Pulmonary artery endothelial cell (primary cell): ENCODE data around the gene LCP2. TPM values are rescaled to one million over a fixed set of nuclear protein-coding genes. Genes with fewer than 3 reads are reported as not detected.

Source experiments
- DNase-seq: peaks from one replicate; pipeline ENCODE4 v3.0.0-alpha.2; 2011; ENCODE audit warnings: low read depth, low spot score
- total RNA-seq: library from RNA; depleted of rRNA; stranded (reverse); fragments of >200 nt; gene quantifications from 2 replicates; pipeline ENCODE4 v1.2.3, GENCODE V29; 2014

LCP2 gene
- not detected in 2 replicates for total RNA-seq

DNA sequence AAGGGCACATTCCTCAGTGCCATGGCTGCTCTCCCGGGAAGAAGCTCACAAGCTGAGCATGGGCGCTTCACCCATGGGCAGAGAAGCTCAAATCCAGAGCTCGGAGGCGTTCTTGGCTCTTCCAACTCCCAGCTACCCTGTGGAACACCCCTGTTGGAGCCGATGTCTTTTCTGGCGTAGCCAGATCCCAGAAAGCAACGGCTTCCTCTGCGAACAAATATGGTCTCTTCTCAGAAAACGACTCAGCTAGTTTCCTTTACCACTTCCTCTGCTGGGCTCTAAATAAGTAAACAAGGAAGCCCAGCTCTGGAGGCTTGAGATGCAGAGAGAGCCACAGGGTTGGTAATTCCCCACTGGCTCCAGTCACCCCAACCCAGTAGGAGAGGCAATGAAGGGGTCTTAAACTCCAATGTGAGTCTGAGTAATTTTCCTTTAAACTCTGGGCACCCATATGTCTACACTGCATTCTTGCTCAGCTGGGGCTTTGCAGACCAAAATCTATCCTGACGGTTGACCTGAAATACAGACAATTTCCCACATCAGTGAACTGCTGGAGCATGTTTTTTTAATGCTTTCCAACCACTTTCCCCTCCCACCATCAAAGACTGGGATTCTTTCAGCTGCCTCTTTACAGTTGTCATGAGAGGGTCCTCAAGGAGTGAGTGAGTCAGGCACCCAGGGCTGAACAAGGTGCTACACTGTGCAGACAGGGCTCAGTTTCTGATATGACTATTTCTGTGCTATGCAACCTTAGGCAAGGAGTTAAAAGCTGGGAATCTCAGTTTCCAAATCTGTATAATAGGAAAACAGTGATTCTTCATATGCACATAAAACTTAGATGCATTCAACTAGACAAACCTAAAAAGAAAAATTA, at the start of gene LCP2:
Gene LCP2, minus strand, starts transcription at position 189 of the 874 bp plus-strand sequence. Its CDS starts 166 bp downstream, at position 23.
- no peak for DNase-seq

DNA sequence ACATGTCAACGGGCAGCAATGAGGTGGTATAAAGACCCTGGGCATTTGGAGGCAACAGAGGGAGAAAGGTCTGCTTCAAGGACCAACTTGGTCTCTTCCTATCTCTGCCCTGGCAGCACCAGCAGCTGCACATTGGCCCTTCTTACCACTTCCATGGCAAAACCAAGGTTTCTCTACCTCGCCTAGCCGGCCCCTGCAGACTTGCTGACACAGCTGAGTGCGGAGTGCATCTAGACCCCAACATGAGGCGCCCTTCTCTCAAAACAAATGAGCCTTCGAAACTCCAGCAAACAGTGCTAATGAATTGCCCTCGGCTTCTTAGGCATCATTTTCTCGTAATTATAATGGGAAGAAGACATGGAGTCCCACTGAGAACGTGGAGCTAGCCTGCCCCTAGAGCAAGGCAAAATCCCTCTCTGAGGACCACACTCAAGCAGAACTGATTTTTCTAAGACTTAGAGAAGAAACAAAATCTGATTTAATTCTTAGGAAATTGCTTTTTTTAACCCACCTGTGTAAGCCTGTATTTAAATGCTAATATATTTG, 49.5 kb upstream of the LCP2 start:
- no peak for DNase-seq

DNA sequence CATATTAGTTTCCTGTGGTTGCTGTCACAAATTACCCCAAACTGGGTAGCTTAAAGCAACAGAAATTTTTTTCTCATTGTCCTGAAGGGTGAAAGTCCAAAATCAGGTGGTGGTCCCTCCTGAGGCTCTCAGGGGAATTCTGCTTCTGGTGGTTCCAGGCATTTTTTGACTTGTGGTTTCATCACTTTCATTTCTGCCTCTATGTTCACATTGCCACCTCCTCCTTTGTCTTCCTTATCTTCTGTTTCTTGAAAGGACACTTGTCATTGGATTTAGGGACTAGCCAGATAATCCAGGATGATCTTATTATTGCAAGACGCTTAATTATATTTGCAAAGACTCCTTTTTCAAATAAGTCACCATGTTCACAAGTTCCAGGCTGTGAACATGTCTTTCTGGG, 48.4 kb upstream of the LCP2 start:
- no peak for DNase-seq

DNA sequence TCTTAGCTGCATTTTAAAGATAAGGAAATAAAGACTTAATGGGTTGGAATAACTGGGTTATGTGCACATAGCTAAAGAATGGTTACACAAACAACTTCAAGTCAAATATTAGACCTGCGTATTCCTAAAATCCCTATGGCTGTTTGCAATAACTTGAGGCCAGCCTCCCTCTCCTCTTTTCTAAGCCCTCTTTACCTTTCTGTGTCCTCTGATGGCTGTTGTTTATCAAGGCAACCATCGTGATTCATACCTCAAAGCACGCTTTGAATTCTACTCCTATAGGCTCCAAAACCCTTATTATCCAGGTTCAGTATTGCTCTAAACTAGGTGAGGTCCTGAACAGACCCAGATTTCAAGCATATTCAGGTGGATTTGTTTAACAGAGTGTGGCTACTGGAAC, 45.6 kb upstream of the LCP2 start:
- no peak for DNase-seq

DNA sequence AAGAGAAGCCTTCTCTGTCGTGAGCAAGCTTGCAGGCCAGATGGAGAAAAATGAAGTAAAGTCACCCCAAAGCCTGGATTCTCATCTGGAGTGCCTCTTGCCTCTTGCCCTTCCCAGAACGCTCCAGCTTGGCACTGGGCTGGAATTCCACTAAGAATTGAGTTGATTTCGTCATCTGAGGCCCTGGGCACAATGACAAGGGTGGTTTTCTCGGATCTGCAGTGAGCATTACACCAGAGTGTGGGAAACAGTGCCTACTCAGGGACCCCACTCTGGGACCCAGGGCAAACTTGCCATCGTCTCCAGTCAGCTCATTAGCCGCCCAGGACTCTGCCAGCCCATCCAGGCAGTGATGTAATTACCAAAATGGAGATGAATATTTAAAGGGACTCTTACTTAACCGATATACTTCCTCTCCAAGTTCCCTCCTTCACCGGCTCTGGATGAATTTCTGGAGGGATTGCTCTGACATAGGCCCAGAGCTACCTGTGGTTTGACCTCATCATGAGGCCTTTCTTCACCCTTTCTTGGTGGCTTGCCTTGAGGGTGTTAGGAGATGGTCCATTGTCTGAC, 44.7 kb upstream of the LCP2 start:
- DNase-seq, result no peak

DNA sequence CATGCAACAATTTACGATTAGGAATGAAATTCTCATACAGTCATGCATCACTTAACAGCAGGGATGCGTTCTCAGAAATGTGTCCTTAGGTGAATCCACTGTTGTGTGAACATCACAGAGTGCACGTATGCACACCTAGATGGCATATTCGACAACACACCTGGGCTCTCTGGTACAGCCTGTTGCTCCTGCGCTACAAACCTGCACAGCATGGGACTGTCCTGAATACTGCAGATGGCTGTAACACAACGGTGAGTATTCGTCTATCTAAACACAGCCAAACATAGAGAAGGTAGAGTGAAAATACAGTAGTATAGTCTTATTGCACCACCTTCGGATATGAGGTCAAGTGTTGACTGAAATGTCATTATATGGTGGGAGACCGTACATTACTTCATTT, 44.0 kb upstream of the LCP2 start:
- DNase-seq, result no peak

DNA sequence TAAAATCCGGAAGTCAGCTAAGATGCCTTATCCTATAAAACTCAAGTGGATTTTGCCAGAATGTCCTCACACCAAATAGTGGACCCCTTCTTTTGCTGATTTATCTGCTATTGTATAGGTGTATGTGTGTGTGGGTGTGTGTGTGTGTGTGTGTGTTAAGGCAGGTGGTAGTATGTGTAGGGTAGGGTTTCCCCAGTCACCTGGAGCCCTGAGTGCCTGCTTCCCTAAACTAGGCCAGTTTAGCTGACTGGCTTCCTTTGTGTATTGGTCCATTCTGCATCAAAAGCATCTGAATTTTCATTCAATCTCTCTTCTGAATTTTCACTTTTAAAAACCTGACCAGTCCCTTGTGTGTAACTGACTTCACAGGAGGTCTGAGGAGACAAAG, 42.2 kb upstream of the LCP2 start:
- no peak for DNase-seq

DNA sequence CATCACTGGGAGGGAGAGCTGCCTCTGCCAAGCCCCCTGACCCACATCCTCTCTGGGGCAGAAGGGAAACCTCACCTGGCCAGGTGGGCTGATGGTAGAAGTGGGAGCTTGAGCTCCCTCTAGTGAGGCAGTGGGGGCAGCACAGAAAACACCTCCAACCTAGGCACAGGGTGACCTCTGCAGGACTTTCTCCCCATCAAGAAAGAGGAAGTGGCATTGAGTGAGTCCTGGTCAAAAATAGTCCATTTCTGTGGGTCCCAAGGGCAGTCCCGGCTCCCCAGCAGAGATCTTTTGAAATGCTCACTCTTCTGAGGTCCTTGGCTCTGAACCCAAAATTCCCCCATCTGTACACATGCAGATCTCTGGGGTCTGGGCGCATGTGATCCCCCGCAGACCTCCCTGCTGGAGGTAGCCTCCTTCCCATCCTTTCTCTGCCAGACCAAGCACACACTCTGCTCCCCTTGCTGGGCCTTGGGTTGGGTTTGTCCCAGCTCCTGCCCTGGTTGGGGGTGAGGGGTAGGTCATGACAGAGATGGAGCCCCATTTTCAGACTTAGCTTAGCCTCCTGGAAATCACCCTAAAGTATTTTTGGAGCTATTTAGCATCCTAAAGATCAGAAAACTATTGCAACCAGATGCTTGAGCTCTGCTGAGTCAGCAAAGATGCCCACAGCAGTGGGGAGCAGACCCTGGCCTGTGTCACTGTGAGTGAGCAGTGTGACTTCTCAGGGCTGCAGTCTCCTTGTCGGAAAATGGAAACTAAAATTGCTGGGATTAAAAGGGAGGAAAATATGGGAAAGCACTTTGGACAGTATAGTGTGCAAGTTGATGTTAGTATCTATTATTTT, 41.6 kb upstream of the LCP2 start:
- no peak for DNase-seq

DNA sequence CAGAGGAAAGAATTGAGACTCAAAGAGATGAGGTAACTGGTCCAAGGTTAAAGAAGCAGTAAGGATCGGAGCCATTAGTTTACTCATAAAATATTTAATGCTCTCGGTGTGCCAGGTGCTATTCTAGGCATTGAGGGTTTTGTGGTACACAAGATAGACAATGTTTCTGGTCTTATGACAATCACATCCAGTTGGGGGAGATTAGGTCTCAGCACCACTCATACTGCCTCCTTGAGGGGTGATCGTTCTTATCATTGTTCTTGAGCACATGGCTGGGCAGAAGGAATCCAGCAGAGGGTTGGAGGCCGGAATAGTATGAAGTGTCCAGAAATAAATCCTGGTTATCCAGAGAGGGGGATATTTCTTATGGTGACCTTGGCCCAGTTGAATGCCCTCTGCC, 40.7 kb upstream of the LCP2 start:
- DNase-seq, result no peak

DNA sequence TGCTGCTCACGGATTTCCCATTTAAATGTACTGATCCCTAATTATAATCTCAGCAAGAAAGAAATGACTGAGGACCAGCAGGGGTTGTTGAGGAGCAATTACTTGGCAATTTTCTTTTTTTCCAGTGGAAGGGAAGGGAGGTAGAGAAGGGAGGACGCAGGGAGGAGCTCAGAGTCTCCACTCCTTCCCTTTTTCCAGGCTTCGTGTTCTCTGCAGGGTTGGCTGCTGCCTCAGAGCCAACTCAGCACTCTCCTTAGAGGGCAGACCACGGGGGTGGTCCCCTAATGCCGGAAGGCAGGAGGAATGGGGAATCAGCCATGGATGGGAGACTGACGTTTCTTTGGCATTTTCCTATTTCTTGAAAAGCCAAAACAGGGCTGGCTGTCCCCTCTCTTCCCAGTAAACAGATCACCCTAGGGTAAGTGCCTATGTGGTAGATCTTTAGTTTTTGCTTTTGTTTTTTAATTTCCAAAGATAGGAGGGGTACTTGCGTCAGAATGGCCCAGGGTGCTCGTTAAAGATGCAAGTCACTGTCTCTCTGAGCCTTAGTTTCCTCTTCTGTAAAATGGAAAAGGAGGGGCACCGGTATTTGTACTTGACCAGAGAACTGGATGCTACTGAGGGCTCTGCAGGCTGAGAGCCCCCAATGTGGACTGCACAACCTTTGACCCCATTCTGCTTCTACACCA, 39.6 kb upstream of the LCP2 start:
- DNase-seq, result no peak

DNA sequence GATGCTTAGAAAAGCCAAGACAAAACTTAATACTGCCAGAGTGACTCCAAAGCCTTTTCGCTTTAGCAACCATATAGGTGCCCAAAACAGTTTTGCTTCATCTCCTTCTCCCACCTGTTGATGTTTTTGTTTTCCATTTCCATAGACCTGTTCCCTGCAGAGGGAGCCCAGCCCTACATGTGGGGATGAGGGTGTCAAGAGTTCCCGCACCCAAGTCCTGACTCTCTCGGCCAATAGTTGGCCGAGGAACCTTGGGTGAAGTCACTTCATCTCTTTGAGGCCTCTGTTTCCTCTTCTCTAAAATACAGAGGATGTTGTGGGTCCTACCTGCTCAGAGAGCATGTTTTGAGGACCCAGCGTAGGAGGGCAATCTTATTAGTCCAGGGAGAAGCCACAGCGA, 38.5 kb upstream of the LCP2 start:
- no peak for DNase-seq

DNA sequence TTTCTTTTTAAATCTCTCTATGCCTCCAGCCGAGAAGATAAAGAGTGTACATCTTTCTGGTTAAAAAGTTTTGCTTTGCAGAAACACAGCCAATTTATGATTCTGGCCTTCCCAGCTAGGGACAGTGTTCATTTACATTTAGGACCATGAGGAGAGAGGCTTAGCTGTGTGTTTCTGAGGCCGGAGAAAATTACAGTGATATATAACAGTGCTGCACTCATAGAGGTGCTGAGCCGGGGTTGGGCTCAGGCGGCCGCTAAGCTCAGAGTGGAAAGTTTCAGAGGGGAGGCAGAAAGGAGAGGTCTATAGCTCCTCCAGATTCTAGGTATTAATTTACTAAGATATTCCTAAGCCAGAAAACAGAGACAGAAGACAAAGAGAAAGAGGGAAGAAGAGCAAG, 37.0 kb upstream of the LCP2 start:
- DNase-seq, result no peak

DNA sequence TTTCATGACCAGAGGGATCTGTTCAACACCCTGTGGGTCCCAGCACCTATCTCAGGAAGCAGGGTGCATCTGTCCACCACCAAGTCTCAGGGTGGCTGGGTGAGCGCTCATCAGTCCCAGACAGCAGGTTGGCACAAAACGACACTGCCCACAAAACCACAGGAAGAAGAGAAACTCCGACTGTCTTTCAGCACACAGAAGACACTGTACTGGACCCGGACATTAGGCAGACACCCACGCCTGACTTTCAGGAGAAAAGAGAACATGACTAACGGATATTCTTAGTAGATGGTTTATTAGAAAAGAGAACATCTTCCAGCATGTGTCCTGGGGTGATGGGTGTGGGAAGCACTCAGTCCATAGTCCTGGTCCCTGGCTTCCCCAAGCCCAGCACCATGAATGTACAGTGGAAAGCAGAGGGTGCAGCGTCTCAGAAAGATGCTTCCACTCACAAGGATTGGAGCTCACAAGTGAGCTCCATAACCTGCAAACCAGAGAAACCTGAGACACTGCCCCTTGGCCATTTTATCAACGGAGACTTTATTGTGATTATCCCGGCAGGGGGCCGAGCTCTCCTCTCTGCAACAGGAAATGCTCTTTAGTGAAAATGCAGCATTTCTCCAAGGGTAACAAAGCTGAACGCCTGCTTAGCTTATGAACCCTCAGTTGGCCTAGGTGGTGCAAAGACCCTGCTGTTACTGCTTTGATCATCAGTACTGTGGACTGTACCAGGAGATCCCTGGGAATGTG, 35.8 kb upstream of the LCP2 start:
- no peak for DNase-seq

DNA sequence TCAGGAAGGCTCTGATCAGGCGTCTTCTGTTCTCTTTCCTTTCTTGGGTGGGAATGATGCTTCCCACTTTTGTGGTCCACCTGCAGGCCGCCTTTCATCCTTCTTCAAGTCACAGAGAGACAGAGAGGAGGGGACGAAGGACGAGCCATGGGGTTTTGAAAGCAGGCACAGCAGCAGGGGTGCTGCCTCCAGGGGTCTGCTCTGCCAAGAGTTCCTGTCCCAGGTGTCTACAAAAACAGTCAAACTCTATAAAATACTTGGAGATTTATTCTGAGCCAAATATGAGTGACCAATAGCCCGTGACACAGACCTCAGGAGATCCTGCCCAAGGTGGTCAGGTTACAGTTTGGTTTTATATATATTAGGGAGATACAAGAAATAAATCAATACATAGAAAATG, 34.5 kb upstream of the LCP2 start:
- DNase-seq, result no peak

DNA sequence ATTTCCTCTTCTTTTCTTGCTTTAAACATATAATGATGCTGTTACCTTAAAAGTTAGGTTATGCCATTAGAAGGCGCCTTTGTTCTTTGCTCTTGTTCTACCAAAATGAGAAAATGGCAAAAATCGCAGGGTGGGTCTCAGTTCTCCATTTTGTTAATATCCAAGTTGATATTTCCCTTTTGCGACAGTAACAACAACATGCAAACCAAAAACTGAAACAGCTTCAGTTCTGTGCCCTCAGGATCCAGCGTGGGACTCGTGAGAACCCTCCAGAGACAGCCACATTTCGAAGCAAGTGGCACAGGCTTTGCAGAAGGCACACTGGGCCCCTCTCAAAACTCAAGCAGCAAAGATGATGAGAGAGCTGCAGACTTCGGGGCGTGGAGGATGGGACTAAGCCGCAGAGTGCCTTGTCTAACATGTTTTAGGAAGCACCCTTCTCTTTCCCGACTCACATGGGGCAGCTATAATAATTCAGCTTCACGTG, 33.0 kb upstream of the LCP2 start:
- DNase-seq, result no peak

DNA sequence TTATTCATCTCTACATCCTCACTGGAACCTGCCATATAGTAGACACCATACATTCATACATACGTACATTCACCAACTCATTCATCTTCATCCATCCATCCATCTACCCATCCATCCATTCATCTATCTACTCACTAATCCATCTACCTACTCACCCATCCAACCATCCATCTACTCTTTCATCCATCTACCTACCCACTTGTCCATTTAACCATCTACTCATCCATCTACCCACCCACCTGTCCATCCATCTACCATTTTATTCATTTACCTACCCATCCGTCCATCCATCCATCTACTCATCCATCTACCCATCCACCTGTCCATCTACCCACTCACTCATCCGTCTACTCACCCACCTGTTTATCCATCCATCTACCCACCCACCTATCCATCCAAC, 31.9 kb upstream of the LCP2 start:
- no peak for DNase-seq

DNA sequence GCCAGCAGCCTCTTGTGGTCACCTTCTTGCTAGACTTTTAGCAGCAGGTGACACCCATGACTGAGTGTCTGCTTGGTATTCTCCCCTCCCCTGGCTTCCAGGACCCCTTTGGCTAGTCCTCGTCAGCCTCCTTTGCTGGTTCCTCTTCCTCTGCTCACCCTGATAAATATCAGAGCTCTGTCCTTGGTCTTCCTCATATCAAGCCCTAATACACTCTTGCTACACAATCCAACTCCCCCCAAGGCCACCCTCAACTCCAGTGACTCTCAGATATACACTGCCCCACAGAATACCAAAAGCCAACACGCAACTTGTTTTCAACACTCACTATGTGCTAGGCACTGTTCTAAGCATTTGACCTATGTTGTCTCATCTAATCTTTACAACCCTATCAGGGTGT, 30.3 kb upstream of the LCP2 start:
- no peak for DNase-seq

DNA sequence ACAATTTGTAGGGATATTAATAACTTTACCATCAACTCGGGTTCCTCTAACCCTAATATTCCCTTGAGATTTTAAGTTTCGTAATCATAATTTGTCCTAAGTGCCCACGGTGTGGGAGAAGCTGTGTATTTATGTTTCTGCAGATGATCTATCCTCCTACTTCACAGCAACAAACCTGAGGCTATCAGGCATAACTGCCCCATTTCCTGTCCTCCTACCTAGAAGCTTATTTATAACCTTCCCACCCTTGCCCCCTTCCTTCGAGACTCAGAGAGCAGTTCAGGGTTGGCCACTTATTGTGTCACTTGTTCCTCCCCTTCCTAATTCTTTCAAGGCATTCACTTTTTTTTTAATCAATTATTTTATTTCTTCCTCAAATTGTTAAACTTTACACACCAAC, 29.6 kb upstream of the LCP2 start:
- DNase-seq, result no peak

DNA sequence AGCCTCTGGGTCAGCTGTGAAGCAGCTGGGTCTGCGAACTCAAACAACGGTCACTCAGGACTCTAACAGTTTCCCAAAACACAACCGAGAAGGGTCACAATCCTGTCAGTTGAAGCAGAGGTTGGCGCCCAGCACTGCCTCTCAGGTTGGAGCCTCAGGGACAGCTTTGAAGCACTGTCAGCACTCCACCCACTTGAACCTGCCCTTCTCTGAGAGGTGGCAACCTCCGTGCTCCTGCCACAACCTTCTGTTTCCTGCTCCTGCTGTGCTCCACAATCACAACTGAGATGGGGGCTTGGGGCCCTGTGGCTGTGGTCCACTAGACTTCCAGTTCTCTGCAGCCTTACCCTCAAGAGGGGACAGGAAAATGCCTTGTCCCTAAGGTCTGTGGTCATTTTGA, 21.7 kb upstream of the LCP2 start:
- no peak for DNase-seq

DNA sequence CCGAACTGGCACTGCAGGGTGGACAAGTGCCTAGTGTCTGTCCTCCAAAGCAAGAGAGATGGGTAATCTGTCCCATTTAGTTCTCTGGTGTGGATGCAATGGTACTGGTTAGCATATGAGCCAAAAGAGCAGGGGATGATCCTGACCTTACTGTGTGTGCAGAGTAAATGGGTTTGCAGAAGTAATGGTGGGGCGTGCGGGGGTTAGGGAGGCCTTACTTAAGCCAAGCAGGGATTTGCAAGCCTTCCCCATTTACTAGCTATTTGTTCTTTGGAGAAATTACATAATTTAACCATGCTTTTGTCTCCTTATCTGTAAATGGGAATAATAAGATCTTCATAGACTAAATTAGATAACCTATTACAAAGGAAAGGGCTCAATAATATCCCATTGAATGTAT, 19.9 kb upstream of the LCP2 start:
- DNase-seq, result no peak

DNA sequence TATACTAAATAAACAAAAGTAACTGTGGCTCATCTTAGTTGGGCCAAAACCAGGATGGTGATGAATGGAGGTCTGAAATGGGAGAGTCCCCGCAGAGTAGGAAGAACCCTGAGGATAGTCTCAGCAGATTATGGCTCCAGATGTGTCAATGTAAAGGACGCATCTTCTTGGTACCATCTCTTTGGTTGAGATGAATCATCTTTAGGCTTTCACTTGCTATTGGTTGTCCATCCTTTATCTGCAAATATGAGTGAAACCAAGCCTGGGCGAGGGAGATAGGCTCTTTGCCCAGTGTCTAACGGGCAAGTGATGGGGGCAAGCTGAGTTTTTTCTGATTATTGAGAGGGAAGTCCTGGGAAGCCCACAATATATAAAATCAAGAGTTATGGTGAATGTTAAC, 19.4 kb upstream of the LCP2 start:
- DNase-seq, result no peak
